ENCODE results near the gene SPAG17. TPM values are rescaled to one million over a fixed set of nuclear protein-coding genes. Genes with fewer than 3 reads are reported as not detected.
A peak's percentile ranks its signal among the peaks of the same experiment; 100 is the strongest.

SPAG17 gene
- total RNA-seq, 1 donor from 2014 or later, result 5.6 TPM

DNA sequence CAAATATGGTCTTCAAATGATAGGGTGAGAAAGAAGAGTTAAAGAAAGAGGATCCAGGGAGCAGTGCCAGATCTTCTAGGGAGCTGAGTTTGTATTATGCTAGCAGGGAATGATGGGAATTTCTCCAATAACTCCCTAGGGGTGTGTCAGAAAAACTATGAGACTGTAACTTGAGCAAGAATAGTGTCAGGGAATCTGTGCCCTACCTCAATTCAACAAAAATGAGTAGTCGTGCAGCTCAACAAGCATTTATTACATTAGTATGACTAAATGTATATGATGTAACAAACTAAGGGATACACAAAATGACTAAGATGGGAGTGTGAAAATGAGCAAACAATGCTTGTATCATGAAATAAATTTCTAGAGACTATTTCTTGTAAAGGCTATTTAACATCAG lies 24.2 kb downstream of the SPAG17 start:
- DNase-seq (ENCODE audit: extremely low spot score, unreplicated experiment), result no peak
- Mint-ChIP-seq H3K27ac (no peak overlapping the region), H3K9me3 (no peaks in the 10 kb centered on the region), H3K4me1 (ENCODE audit: unreplicated experiment) (no peaks in the 10 kb centered on the region), H3K4me3 (no peak overlapping the region), H3K36me3 (no peaks in the 10 kb centered on the region), H3K27me3 (peaks cover 4% of the 10 kb centered on the region)
- TF ChIP-seq, protein P1, sequence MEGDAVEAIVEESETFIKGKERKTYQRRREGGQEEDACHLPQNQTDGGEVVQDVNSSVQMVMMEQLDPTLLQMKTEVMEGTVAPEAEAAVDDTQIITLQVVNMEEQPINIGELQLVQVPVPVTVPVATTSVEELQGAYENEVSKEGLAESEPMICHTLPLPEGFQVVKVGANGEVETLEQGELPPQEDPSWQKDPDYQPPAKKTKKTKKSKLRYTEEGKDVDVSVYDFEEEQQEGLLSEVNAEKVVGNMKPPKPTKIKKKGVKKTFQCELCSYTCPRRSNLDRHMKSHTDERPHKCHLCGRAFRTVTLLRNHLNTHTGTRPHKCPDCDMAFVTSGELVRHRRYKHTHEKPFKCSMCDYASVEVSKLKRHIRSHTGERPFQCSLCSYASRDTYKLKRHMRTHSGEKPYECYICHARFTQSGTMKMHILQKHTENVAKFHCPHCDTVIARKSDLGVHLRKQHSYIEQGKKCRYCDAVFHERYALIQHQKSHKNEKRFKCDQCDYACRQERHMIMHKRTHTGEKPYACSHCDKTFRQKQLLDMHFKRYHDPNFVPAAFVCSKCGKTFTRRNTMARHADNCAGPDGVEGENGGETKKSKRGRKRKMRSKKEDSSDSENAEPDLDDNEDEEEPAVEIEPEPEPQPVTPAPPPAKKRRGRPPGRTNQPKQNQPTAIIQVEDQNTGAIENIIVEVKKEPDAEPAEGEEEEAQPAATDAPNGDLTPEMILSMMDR (conservative IDR thresholded peaks at IDR 0.05), result no peak

DNA sequence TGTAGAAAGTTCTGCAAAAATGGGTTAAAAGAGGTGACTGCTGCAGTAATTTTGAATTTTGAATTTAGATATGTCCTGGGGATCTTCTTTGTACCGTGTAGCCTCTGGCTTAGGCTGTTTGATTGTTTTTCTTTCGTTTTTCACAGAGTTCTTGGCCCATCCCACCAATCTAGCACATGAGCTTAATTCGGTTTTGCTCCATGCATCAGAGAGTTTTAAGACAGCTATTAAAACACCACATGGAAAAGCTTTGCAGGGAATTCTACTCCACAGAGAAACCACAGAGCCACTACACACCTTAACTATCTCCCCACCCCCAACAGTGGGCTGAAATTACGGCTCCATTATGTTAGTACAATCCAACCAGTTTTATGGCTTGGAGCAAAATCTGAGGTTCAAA lies 25.5 kb downstream of the SPAG17 start:
- no peaks in the 10 kb centered on the region for H3K36me3 Mint-ChIP-seq
- TF ChIP-seq, protein P1 (conservative IDR thresholded peaks at IDR 0.05), result no peak
- H3K27me3 Mint-ChIP-seq, result peaks cover 4% of the 10 kb centered on the region
- DNase-seq (ENCODE audit: extremely low spot score, unreplicated experiment), result no peak
- no peaks in the 10 kb centered on the region for H3K4me1 Mint-ChIP-seq (ENCODE audit: unreplicated experiment)
- no peak overlapping the region for H3K4me3 Mint-ChIP-seq
- no peak overlapping the region for H3K27ac Mint-ChIP-seq
- H3K9me3 Mint-ChIP-seq, result no peaks in the 10 kb centered on the region

DNA sequence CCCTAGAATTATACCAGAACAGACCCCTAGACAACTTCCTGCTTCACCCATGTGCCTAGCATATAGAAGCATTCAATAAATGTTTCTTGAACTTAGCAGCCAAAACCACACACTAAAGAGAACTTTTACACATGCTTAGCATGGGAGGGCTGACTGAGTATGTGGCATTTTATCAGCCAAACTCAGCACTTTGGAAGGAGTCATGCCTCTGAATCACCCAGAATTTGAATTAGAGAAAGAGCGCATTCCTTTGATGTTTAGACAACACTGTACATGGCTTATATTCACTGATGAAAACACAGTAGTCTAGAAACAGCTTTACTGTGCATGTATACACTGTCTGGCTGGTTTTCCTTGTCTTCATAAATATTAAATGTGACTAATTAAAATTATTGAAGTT lies 26.1 kb downstream of the SPAG17 start:
- H3K4me1 Mint-ChIP-seq (ENCODE audit: unreplicated experiment), result no peaks in the 10 kb centered on the region
- no peaks in the 10 kb centered on the region for H3K9me3 Mint-ChIP-seq
- H3K4me3 Mint-ChIP-seq, result no peak overlapping the region
- TF ChIP-seq, protein P1 (conservative IDR thresholded peaks at IDR 0.05), result no peak
- H3K36me3 Mint-ChIP-seq, result no peaks in the 10 kb centered on the region
- H3K27me3 Mint-ChIP-seq, result peaks cover 4% of the 10 kb centered on the region
- no peak overlapping the region for H3K27ac Mint-ChIP-seq
- DNase-seq (ENCODE audit: extremely low spot score, unreplicated experiment), result no peak

DNA sequence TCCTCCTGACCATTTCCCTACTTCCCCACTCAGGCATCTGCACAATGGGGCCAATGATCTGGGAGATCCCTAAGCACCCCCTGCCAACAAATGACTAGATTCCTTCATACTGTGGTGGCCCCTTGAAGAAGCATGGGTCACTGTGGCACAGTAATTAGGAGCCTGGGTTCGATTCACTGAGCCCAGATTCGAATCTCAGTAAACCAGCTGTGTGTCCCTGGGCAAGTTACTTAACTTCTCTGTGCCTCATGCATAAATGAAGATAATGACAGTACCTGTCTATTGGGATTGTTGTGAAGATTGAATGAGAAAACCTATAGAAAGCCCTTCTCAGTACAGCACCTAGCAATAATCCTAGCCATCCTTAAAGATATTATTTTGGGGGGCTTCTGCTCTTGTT lies 27.5 kb downstream of the SPAG17 start:
- peaks cover 4% of the 10 kb centered on the region for H3K27me3 Mint-ChIP-seq
- no peak overlapping the region for H3K27ac Mint-ChIP-seq
- no peaks in the 10 kb centered on the region for H3K36me3 Mint-ChIP-seq
- no peak for DNase-seq (ENCODE audit: extremely low spot score, unreplicated experiment)
- no peaks in the 10 kb centered on the region for H3K9me3 Mint-ChIP-seq
- TF ChIP-seq, protein P1 (conservative IDR thresholded peaks at IDR 0.05), result no peak
- H3K4me3 Mint-ChIP-seq, result no peak overlapping the region
- no peaks in the 10 kb centered on the region for H3K4me1 Mint-ChIP-seq (ENCODE audit: unreplicated experiment)

DNA sequence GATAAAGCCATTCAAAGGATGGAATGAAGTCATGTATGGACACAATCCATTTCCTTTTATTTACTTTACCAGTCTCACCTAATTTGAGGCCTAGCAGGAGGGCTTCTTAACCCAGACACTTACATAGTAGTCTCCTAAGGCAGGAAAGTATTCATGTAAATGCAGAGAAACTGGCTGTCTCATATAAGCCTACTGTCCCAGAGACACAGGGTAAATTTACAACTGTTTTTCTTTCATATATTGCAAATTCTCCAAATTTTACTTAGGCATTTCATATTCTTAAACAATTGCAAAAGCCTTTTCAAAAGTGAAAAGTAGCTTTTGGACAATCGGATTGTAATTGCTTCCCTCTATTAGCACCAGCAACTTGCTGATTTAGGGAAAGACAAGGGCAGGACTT lies 29.9 kb downstream of the SPAG17 start:
- Mint-ChIP-seq H3K36me3 (no peaks in the 10 kb centered on the region), H3K27ac (no peak overlapping the region), H3K27me3 (peaks cover 8% of the 10 kb centered on the region), H3K9me3 (no peaks in the 10 kb centered on the region), H3K4me1 (ENCODE audit: unreplicated experiment) (peaks cover 4% of the 10 kb centered on the region), H3K4me3 (no peak overlapping the region)
- TF ChIP-seq, protein P1 (conservative IDR thresholded peaks at IDR 0.05), result no peak
- no peak for DNase-seq (ENCODE audit: extremely low spot score, unreplicated experiment)

DNA sequence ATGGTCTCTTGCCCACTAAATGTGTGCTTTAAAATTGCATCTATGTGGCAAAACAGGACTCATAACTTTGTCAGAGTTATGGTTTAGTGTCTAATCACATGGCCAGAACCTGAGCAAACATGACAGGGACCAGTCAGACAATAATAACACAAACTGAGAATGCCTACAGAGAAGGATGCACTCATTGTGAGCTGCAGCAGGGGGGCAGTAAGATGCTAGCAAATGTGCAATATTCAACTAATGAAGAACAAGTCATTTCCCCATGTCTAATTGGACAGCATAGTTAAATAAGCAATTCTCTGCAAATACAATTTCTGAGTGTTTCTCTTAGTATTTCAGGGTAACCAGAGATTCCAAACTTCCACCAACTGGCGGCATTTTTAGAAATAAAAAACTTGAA lies 30.8 kb downstream of the SPAG17 start:
- Mint-ChIP-seq H3K27ac (no peak overlapping the region), H3K36me3 (no peaks in the 10 kb centered on the region), H3K4me1 (ENCODE audit: unreplicated experiment) (peaks cover 4% of the 10 kb centered on the region), H3K4me3 (no peak overlapping the region), H3K27me3 (peaks cover 8% of the 10 kb centered on the region), H3K9me3 (no peaks in the 10 kb centered on the region)
- no peak for DNase-seq (ENCODE audit: extremely low spot score, unreplicated experiment)
- TF ChIP-seq, protein P1 (conservative IDR thresholded peaks at IDR 0.05), result peak; percentile 68
